ENCODE measurements around the gene RAB11A.

Gene RAB11A

GRCh38 chr15:65917936-65918335, 48.6 kb downstream of the RAB11A start:
- Histone ChIP-seq H3K9me3 (ENCODE audit: control insufficient read depth, insufficient read depth, low read length) (no peaks in the 10 kb centered on the region), H3K27ac (ENCODE audit: low read length) (no peak overlapping the region), H3K4me3 (ENCODE audit: low read length) (no peak overlapping the region), H3K4me1 (ENCODE audit: control insufficient read depth, insufficient read depth, low read length) (peaks cover 2% of the 10 kb centered on the region; the same call in 1 of the 2 replicates), H3K36me3 (ENCODE audit: control insufficient read depth, insufficient read depth, low read length) (no peaks in the 10 kb centered on the region), H3K27me3 (ENCODE audit: control insufficient read depth, insufficient read depth, low read length) (no peaks in the 10 kb centered on the region)
- no CpG with 5 or more reads among the region's 4 CpGs for WGBS (ENCODE audit: insufficient coverage, insufficient read length)
- no peak for DNase-seq (ENCODE audit: low read depth, low spot score)

DNA sequence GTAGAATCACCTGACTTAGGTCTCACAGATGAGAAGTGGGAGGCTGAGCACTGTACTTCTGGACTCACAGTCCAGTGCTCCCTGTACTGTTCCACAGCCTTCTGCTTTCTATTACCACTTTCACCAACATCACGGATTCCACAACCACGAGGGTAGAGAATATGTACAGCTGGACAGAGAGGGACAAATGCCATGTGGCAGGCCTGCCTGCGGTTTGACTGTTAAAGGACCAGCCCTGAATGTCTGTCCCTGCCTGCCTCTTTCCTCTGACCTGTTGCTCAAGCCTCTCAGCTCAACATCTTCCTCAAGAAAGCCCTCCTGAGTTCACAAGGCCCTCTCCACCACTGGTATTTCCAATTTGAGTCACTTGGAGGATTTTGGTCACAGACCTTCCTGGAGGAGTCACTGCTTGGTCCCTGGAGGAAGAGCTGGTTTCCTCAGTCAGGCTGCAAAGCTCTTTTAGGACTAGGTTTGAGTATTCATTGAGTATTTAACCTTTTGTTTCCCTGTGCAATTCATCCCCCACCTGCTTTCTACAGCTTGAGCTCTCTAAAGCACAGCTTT, 49.1 kb downstream of the RAB11A start:
- no peak for DNase-seq (ENCODE audit: low read depth, low spot score)
- H3K4me3 ChIP-seq (ENCODE audit: low read length): no peak overlapping the region
- WGBS (ENCODE audit: insufficient coverage, insufficient read length): no CpG with 5 or more reads among the region's 3 CpGs
- H3K27me3 ChIP-seq (ENCODE audit: control insufficient read depth, insufficient read depth, low read length): no peaks in the 10 kb centered on the region
- peaks cover 2% of the 10 kb centered on the region; the same call in 1 of the 2 replicates for H3K4me1 ChIP-seq (ENCODE audit: control insufficient read depth, insufficient read depth, low read length)
- no peak overlapping the region for H3K27ac ChIP-seq (ENCODE audit: low read length)
- H3K9me3 ChIP-seq (ENCODE audit: control insufficient read depth, insufficient read depth, low read length): no peaks in the 10 kb centered on the region
- H3K36me3 ChIP-seq (ENCODE audit: control insufficient read depth, insufficient read depth, low read length): no peaks in the 10 kb centered on the region

DNA sequence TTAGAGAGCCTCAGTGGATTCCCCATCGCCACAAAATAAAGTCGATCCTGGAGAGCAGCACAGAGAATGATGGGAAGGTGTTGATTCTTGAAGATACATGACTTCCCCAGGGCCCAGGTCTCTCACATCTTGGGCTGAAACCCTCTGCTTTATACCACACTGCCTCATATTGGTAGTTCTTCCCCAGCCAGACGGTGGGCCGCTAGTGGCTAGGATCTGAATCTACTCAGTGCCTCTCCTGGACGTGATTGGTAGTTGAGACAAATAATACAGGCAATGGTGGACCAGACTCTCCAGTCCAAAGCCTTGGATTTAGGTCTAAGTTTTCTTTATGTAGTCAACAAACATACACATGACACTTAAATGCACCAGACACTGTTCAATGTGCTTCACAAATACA, 49.7 kb downstream of the RAB11A start:
- no peaks in the 10 kb centered on the region for H3K36me3 ChIP-seq (ENCODE audit: control insufficient read depth, insufficient read depth, low read length)
- H3K9me3 ChIP-seq (ENCODE audit: control insufficient read depth, insufficient read depth, low read length): no peaks in the 10 kb centered on the region
- no peak overlapping the region for H3K27ac ChIP-seq (ENCODE audit: low read length)
- no peak overlapping the region for H3K4me3 ChIP-seq (ENCODE audit: low read length)
- no CpG with 5 or more reads among the region's 5 CpGs for WGBS (ENCODE audit: insufficient coverage, insufficient read length)
- peaks cover 2% of the 10 kb centered on the region; the same call in 1 of the 2 replicates for H3K4me1 ChIP-seq (ENCODE audit: control insufficient read depth, insufficient read depth, low read length)
- H3K27me3 ChIP-seq (ENCODE audit: control insufficient read depth, insufficient read depth, low read length): no peaks in the 10 kb centered on the region
- no peak for DNase-seq (ENCODE audit: low read depth, low spot score)

- no peaks in the 10 kb centered on the region for H3K27me3 ChIP-seq (ENCODE audit: control insufficient read depth, insufficient read depth, low read length)
- WGBS (ENCODE audit: insufficient coverage, insufficient read length): no CpG with 5 or more reads among the region's 9 CpGs
- no peaks in the 10 kb centered on the region for H3K36me3 ChIP-seq (ENCODE audit: control insufficient read depth, insufficient read depth, low read length)
- peaks cover 2% of the 10 kb centered on the region; the same call in 1 of the 2 replicates for H3K4me1 ChIP-seq (ENCODE audit: control insufficient read depth, insufficient read depth, low read length)
- H3K4me3 ChIP-seq (ENCODE audit: low read length): no peak overlapping the region
- H3K9me3 ChIP-seq (ENCODE audit: control insufficient read depth, insufficient read depth, low read length): no peaks in the 10 kb centered on the region
- no peak for DNase-seq (ENCODE audit: low read depth, low spot score)
- H3K27ac ChIP-seq (ENCODE audit: low read length): no peak overlapping the region
Measured at GRCh38 chr15:65919353-65919752, 50.1 kb downstream of the RAB11A start.

- Histone ChIP-seq H3K9me3 (ENCODE audit: control insufficient read depth, insufficient read depth, low read length) (no peaks in the 10 kb centered on the region), H3K27me3 (ENCODE audit: control insufficient read depth, insufficient read depth, low read length) (no peaks in the 10 kb centered on the region), H3K4me3 (ENCODE audit: low read length) (no peak overlapping the region), H3K27ac (ENCODE audit: low read length) (no peak overlapping the region), H3K36me3 (ENCODE audit: control insufficient read depth, insufficient read depth, low read length) (no peaks in the 10 kb centered on the region), H3K4me1 (ENCODE audit: control insufficient read depth, insufficient read depth, low read length) (peaks cover 2% of the 10 kb centered on the region; the same call in 1 of the 2 replicates)
- no CpG with 5 or more reads among the region's 1 CpG for WGBS (ENCODE audit: insufficient coverage, insufficient read length)
- no peak for DNase-seq (ENCODE audit: low read depth, low spot score)
Measured at GRCh38 chr15:65920121-65920520, 50.8 kb downstream of the RAB11A start.

GRCh38 chr15:65920825-65921309, 51.6 kb downstream of the RAB11A start:
- Histone ChIP-seq H3K4me1 (ENCODE audit: control insufficient read depth, insufficient read depth, low read length) (peaks cover 2% of the 10 kb centered on the region; the same call in 1 of the 2 replicates), H3K9me3 (ENCODE audit: control insufficient read depth, insufficient read depth, low read length) (no peaks in the 10 kb centered on the region), H3K4me3 (ENCODE audit: low read length) (no peak overlapping the region), H3K27me3 (ENCODE audit: control insufficient read depth, insufficient read depth, low read length) (no peaks in the 10 kb centered on the region), H3K27ac (ENCODE audit: low read length) (no peak overlapping the region), H3K36me3 (ENCODE audit: control insufficient read depth, insufficient read depth, low read length) (no peaks in the 10 kb centered on the region)
- no peak for DNase-seq (ENCODE audit: low read depth, low spot score)
- WGBS (ENCODE audit: insufficient coverage, insufficient read length): no CpG with 5 or more reads among the region's 4 CpGs

GRCh38 chr15:65921780-65922179, 52.5 kb downstream of the RAB11A start:
- Histone ChIP-seq H3K4me3 (ENCODE audit: low read length) (no peak overlapping the region), H3K36me3 (ENCODE audit: control insufficient read depth, insufficient read depth, low read length) (no peaks in the 10 kb centered on the region), H3K4me1 (ENCODE audit: control insufficient read depth, insufficient read depth, low read length) (no peaks in the 10 kb centered on the region), H3K27ac (ENCODE audit: low read length) (no peak overlapping the region), H3K9me3 (ENCODE audit: control insufficient read depth, insufficient read depth, low read length) (no peaks in the 10 kb centered on the region), H3K27me3 (ENCODE audit: control insufficient read depth, insufficient read depth, low read length) (no peaks in the 10 kb centered on the region)
- WGBS (ENCODE audit: insufficient coverage, insufficient read length): no CpG with 5 or more reads among the region's 5 CpGs
- DNase-seq (ENCODE audit: low read depth, low spot score): no peak

DNA sequence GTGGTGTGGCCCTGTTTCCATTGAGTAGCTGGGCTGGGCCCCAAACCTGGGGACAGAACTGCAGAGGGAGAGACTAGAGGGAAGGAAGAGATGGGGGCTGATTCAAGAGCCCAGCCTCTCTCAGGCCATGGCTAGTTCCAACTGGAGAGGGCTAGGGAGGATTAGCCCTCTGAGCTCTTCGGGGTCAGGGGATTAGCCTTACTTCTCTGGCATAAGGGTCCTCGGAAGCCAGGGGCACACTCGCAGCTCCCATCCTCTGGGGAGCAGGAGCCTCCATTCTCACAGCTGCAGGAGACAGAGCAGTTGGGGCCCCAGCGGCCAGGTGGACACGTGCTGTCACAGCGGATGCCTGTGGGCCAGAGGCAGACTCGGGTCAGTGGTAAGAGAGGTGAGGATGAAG, 53.3 kb downstream of the RAB11A start:
- no peak overlapping the region for H3K27ac ChIP-seq (ENCODE audit: low read length)
- no CpG with 5 or more reads among the region's 7 CpGs for WGBS (ENCODE audit: insufficient coverage, insufficient read length)
- no peaks in the 10 kb centered on the region for H3K4me1 ChIP-seq (ENCODE audit: control insufficient read depth, insufficient read depth, low read length)
- H3K4me3 ChIP-seq (ENCODE audit: low read length): no peak overlapping the region; the same call in 1 of the 2 replicates
- no peaks in the 10 kb centered on the region for H3K36me3 ChIP-seq (ENCODE audit: control insufficient read depth, insufficient read depth, low read length)
- no peaks in the 10 kb centered on the region for H3K27me3 ChIP-seq (ENCODE audit: control insufficient read depth, insufficient read depth, low read length)
- no peak for DNase-seq (ENCODE audit: low read depth, low spot score)
- no peaks in the 10 kb centered on the region for H3K9me3 ChIP-seq (ENCODE audit: control insufficient read depth, insufficient read depth, low read length)

DNA sequence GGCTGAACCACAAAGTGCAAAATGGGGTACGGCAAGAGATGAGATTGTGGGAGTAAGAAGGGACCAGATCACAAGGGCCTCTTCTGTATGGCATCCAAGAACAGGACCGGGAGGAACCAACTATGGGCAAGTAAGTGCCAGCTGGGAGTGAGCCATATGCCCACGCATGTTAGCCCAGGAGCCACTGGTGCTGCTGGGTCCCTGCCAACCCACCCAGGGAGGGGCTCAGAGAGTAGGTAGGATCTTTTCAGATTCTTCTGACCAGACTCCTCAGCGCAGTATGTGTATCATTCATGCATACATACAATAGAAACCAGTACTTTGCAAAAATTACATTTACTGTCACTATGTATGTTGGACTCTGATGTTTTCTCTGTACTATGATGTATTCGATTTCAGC, 54.0 kb downstream of the RAB11A start:
- Histone ChIP-seq H3K4me3 (ENCODE audit: low read length) (no peak overlapping the region), H3K27me3 (ENCODE audit: control insufficient read depth, insufficient read depth, low read length) (no peaks in the 10 kb centered on the region), H3K27ac (ENCODE audit: low read length) (no peak overlapping the region), H3K4me1 (ENCODE audit: control insufficient read depth, insufficient read depth, low read length) (no peaks in the 10 kb centered on the region), H3K9me3 (ENCODE audit: control insufficient read depth, insufficient read depth, low read length) (no peaks in the 10 kb centered on the region), H3K36me3 (ENCODE audit: control insufficient read depth, insufficient read depth, low read length) (no peaks in the 10 kb centered on the region)
- DNase-seq (ENCODE audit: low read depth, low spot score): no peak
- WGBS (ENCODE audit: insufficient coverage, insufficient read length): no CpG with 5 or more reads among the region's 5 CpGs

GRCh38 chr15:65924004-65924403, 54.7 kb downstream of the RAB11A start:
- H3K4me1 ChIP-seq (ENCODE audit: control insufficient read depth, insufficient read depth, low read length): no peaks in the 10 kb centered on the region
- H3K4me3 ChIP-seq (ENCODE audit: low read length): no peak overlapping the region
- DNase-seq (ENCODE audit: low read depth, low spot score): no peak
- H3K27me3 ChIP-seq (ENCODE audit: control insufficient read depth, insufficient read depth, low read length): no peaks in the 10 kb centered on the region
- no peak overlapping the region for H3K27ac ChIP-seq (ENCODE audit: low read length)
- no peaks in the 10 kb centered on the region for H3K36me3 ChIP-seq (ENCODE audit: control insufficient read depth, insufficient read depth, low read length)
- WGBS (ENCODE audit: insufficient coverage, insufficient read length): no CpG with 5 or more reads among the region's 3 CpGs
- no peaks in the 10 kb centered on the region for H3K9me3 ChIP-seq (ENCODE audit: control insufficient read depth, insufficient read depth, low read length)

GRCh38 chr15:65925338-65925737, 56.0 kb downstream of the RAB11A start:
- Histone ChIP-seq H3K36me3 (ENCODE audit: control insufficient read depth, insufficient read depth, low read length) (no peaks in the 10 kb centered on the region), H3K4me3 (ENCODE audit: low read length) (no peak overlapping the region), H3K9me3 (ENCODE audit: control insufficient read depth, insufficient read depth, low read length) (no peaks in the 10 kb centered on the region), H3K27me3 (ENCODE audit: control insufficient read depth, insufficient read depth, low read length) (no peaks in the 10 kb centered on the region), H3K4me1 (ENCODE audit: control insufficient read depth, insufficient read depth, low read length) (no peaks in the 10 kb centered on the region), H3K27ac (ENCODE audit: low read length) (no peak overlapping the region)
- DNase-seq (ENCODE audit: low read depth, low spot score): no peak
- WGBS (ENCODE audit: insufficient coverage, insufficient read length): no CpG with 5 or more reads among the region's 1 CpG
